Activated CD8-positive, alpha-beta memory T cell treated with anti-CD3 and anti-CD28 coated beads, Interleukin-2, amount 50 U/mL, for 1 hour (primary cell): ENCODE data around the gene SLIT2.

Source experiments
- DNase-seq: peaks from one replicate; pipeline ENCODE4 v3.0.0-alpha.2; 2020; ENCODE audit errors: extremely low read depth

Gene SLIT2

GRCh38 chr4:20299515-20299914, 47.8 kb downstream of the SLIT2 start:
- no peak for DNase-seq

GRCh38 chr4:20301161-20301560, 49.5 kb downstream of the SLIT2 start:
- DNase-seq = no peak
